COLO668 (cell line): Measurements from ENCODE around the gene CCDC71L.

Source experiments
- DNase-seq: peaks from one replicate; lab custom pipeline; 2025; ENCODE audit not compliant: unreplicated experiment; lab: John Stamatoyannopoulos, UW

The CCDC71L gene

GRCh38 chr7:106659166-106659962 lies 1.6 kb downstream of the CCDC71L start:
- no peak for DNase-seq

- DNase-seq = no peak
Observed at GRCh38 chr7:106658316-106659165, 2.4 kb downstream of the CCDC71L start.

- no peak for DNase-seq
Observed at GRCh38 chr7:106657085-106657991, 3.6 kb downstream of the CCDC71L start.

- no peak for DNase-seq
Observed at GRCh38 chr7:106655703-106656498, 5.1 kb downstream of the CCDC71L start.

- DNase-seq = no peak
Observed at GRCh38 chr7:106653488-106653887, 7.5 kb downstream of the CCDC71L start.

- DNase-seq = no peak
Observed at GRCh38 chr7:106652909-106653308, 8.0 kb downstream of the CCDC71L start.

GRCh38 chr7:106652092-106652491 lies 8.9 kb downstream of the CCDC71L start:
- DNase-seq = no peak

GRCh38 chr7:106646256-106646655 lies 14.7 kb downstream of the CCDC71L start:
- no peak for DNase-seq

GRCh38 chr7:106644999-106645398 lies 16.0 kb downstream of the CCDC71L start:
- DNase-seq = no peak

GRCh38 chr7:106643216-106644000 lies 17.6 kb downstream of the CCDC71L start:
- DNase-seq = no peak

- no peak for DNase-seq
Observed at GRCh38 chr7:106641416-106641815, 19.5 kb downstream of the CCDC71L start.

GRCh38 chr7:106640368-106641141 lies 20.4 kb downstream of the CCDC71L start:
- no peak for DNase-seq

- no peak for DNase-seq
Observed at GRCh38 chr7:106639476-106640334, 21.3 kb downstream of the CCDC71L start.

GRCh38 chr7:106635411-106635810 lies 25.5 kb downstream of the CCDC71L start:
- DNase-seq = no peak

GRCh38 chr7:106634958-106635357 lies 26.0 kb downstream of the CCDC71L start:
- DNase-seq = no peak

- no peak for DNase-seq
Observed at GRCh38 chr7:106630648-106631047, 30.3 kb downstream of the CCDC71L start.

GRCh38 chr7:106629516-106629915 lies 31.4 kb downstream of the CCDC71L start:
- DNase-seq = no peak
